ENCODE measurements around the gene PCDHGA12. TPM values are rescaled to one million over a fixed set of nuclear protein-coding genes. Genes with fewer than 3 reads are reported as not detected.

PCDHGA12 gene
- total and polyA plus RNA-seq, 2 of the 8 experiments (the other 6 are each of a cell fraction or from before 2014, with no cell fraction given), result 0.88 to 1.3 TPM

GRCh38 chr5:141439411-141440141 lies 9.3 kb downstream of the PCDHGA12 start:
- H3K4me2 ChIP-seq (ENCODE audit: insufficient read depth in 1 of 2, low read depth in 2 of 2, low read length in 2 of 2), result no peak overlapping the region
- H3K18ac ChIP-seq (ENCODE audit: extremely low read depth, low read length), result no peak overlapping the region
- H3K79me1 ChIP-seq (ENCODE audit: low read depth, low read length), result no peaks in the 10 kb centered on the region
- H4K20me1 ChIP-seq (replicated peaks in 1 of 2; ENCODE audit: control insufficient read depth in 1 of 2, insufficient read depth in 2 of 2, low read length in 2 of 2), result peaks cover 0 to 2% of the 10 kb centered on the region in 2 experiments
- H3K27ac ChIP-seq (ENCODE audit: low read depth, low read length), result no peak overlapping the region
- no peak overlapping the region for H2AK5ac ChIP-seq (ENCODE audit: low read depth, low read length)
- H3K9me3 ChIP-seq (ENCODE audit: insufficient read depth in 2 of 2, low read depth in 1 of 2, low read length in 1 of 2), result peaks cover 2 to 6% of the 10 kb centered on the region in 2 experiments; a peak in 1 of 4 replicates
- H3K23ac ChIP-seq (ENCODE audit: insufficient read length), result no peak overlapping the region
- no peak overlapping the region for H2AFZ ChIP-seq (ENCODE audit: low read length)
- no peak overlapping the region for H2BK5ac ChIP-seq (ENCODE audit: low read depth, low read length)
- no peaks in the 10 kb centered on the region for H3K79me2 ChIP-seq (ENCODE audit: control insufficient read depth in 1 of 2, insufficient read depth in 2 of 2, low read length in 2 of 2)
- WGBS, 2 experiments (ENCODE audit: extremely low coverage in 1 of 2, insufficient coverage in 1 of 2, insufficient read length in 1 of 2, insufficient replicate concordance in 2 of 2, low coverage in 1 of 2, low lambda C conversion rate in 2 of 2, missing lambda C conversion rate in 1 of 2), result 81% methylated on average over 10 of the region's 10 CpGs; no CpG with 5 or more reads in 1 of the 2 experiments
- H2BK15ac ChIP-seq (ENCODE audit: low read length), result no peak overlapping the region
- no peaks in the 10 kb centered on the region for H3K36me3 ChIP-seq (ENCODE audit: control insufficient read depth in 2 of 4, insufficient read depth in 4 of 4, low read length in 3 of 4)
- POLR2A ChIA-PET (ENCODE audit: partially characterized antibody), result interaction anchor here (0.9 to 1.0 kb wide), 2 partner anchors 70 to 195 kb away, joined by 3 to 6 read pairs; partner anchors contain the start of gene PCDHB15
- no peaks in the 10 kb centered on the region for H3K4me1 ChIP-seq (replicated peaks in 1 of 4; ENCODE audit: control insufficient read depth in 3 of 4, insufficient read depth in 4 of 4, low read length in 3 of 4)
- FAIRE-seq, result no peak
- no peak overlapping the region for H3K9ac ChIP-seq (replicated peaks in 1 of 4; ENCODE audit: extremely low read depth in 1 of 4, low read depth in 3 of 4, low read length in 3 of 4)
- no peak overlapping the region for H4K8ac ChIP-seq (ENCODE audit: extremely low read depth, insufficient read depth, low read length)
- no peak overlapping the region for H2BK20ac ChIP-seq (ENCODE audit: low read length)
- no peak overlapping the region for H3K56ac ChIP-seq (replicated peaks; ENCODE audit: insufficient read length, low read depth, low read length)
- DNase-seq (ENCODE audit: low read depth in 1 of 2, low spot score in 2 of 2), result no peak
- H3K4me3 ChIP-seq (ENCODE audit: extremely low read depth in 1 of 4, insufficient read depth in 2 of 4, low read depth in 3 of 4, low read length in 4 of 4), result no peak overlapping the region
- no peak overlapping the region for H3K14ac ChIP-seq (ENCODE audit: insufficient read length)
- H3K4ac ChIP-seq (replicated peaks; ENCODE audit: insufficient read length, low read depth, low read length), result no peak overlapping the region
- H3K23me2 ChIP-seq (ENCODE audit: low read depth, low read length), result no peaks in the 10 kb centered on the region
- TF ChIP-seq EGR1 (IDR thresholded peaks at IDR 0.05; ENCODE audit: borderline replicate concordance, low read depth, low read length) (no peak), RAD21 (IDR thresholded peaks at IDR 0.05 in 1 of 2, conservative IDR thresholded peaks at IDR 0.05 in 1 of 2; ENCODE audit: low read depth in 2 of 2, low read length in 2 of 2) (peak in 1 of 2 experiments; percentile 33; a peak in 2 of 4 replicates), ZNF274 (IDR thresholded peaks at IDR 0.05; ENCODE audit: borderline replicate concordance, extremely low read depth, low read length) (no peak), MAFK (IDR thresholded peaks at IDR 0.05; ENCODE audit: low read depth, low read length) (no peak)
- H2BK120ac ChIP-seq (replicated peaks; ENCODE audit: low read depth, low read length), result no peak overlapping the region
- H2BK12ac ChIP-seq (ENCODE audit: low read depth, low read length), result no peak overlapping the region
- CTCF ChIA-PET (ENCODE audit: partially characterized antibody), result interaction anchor here (0.6 to 4.9 kb wide), 27 partner anchors 9 to 226 kb away, joined by 3 to 22 read pairs (median 4); partner anchors contain the start of genes PCDHB13, PCDHGA10, PCDHGA11 and PCDHGA12
- no peak overlapping the region for H4K5ac ChIP-seq (ENCODE audit: insufficient read length, low read depth, low read length)
- H4K91ac ChIP-seq (replicated peaks; ENCODE audit: insufficient read length, low read length), result no peak overlapping the region
- no peaks in the 10 kb centered on the region for H3K27me3 ChIP-seq (replicated peaks in 1 of 4; ENCODE audit: control insufficient read depth in 3 of 4, extremely low read depth in 1 of 4, insufficient read depth in 3 of 4, low read length in 3 of 4)
